HCEC 1CT (cell line): ENCODE results near the gene IL15.
"Not testable (repeated sequence)": the region's sequence is repeated elsewhere in the genome, so short reads cannot be mapped to it uniquely, and the experiment has no call there.

ENCODE experiments used
- DNase-seq: peaks from one replicate; pipeline ENCODE4 v3.0.0-alpha.2; 2017

The IL15 gene

DNA sequence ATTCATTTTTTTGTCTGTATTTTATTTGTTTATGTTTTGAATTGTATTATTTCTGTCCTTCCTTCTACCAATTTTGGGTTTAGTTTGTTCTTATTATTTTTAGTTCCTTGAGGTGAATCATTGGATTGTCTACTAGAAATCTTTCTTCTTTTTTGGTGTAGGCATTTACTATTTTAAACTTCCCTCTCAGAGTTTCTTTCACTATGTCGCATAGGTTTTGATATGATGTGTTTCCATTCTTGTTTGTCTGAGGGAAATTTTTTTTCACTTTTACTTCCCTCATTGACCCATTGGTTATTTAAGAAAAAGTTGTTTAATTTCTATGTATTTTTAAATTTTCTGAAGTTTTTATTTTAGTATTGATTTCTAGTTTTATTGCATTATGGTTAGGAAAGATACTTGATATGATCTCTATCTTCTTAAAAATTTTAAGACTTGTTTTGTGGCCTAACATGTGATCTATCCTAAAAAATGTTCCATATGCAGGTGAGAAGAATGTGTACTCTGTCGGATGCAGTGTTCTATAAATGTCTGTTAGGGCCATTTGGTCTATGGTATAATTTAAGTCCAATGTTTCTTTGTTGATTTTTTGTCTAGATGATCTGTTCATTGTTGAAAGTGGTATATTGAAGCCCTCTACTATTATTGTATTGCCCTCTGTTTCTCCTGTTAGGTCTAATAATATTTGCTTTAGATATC is 68.8 kb downstream of the IL15 start:
- no peak for DNase-seq

- DNase-seq = no peak
Measured at GRCh38 chr4:141705747-141706377, 69.5 kb downstream of the IL15 start.

- no peak for DNase-seq
Measured at GRCh38 chr4:141706445-141706844, 70.1 kb downstream of the IL15 start.

GRCh38 chr4:141711211-141711610 is 74.8 kb downstream of the IL15 start:
- DNase-seq = peak; percentile 39

- no peak for DNase-seq
Measured at GRCh38 chr4:141713185-141713584, 76.8 kb downstream of the IL15 start.

GRCh38 chr4:141713771-141714445 is 77.5 kb downstream of the IL15 start:
- DNase-seq = peak; percentile 58

DNA sequence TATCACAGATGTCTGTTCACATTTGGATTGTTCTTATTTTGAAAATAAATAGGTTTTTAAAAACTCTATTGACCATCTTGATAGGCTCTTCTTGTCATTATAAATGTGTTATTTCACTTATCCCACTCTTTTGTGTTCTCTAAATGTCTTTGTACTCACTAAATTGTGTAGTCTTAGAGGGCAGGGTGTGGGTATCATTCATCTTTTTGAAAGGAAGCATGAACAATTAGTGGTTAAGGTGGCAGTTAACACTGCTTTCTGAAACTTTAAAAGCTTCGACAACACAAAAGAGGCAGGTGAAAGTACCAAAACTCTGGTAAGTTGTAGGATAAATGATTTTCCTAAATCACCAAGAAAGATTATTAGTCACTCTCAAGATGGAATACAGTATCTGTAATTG is 83.2 kb downstream of the IL15 start:
- DNase-seq = no peak

DNA sequence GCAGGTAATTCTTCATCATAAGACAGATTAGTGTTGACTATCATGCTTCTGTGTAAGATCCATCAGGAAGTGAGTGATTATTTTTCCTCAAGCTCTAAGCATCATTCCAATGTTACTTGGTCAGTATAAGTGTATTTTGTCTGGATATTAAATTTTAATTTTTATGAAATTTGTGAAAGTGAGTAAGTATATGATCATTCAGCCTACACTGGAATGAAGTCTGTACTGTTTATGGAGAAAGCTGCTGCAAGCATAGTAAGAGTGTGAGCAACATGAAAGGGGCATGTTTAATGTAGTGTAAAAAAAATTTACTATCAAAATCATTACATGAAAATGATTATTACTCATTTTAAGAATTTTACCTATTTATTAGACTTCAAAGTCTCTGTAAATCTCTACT is 84.8 kb downstream of the IL15 start:
- peak; percentile 9 for DNase-seq

DNA sequence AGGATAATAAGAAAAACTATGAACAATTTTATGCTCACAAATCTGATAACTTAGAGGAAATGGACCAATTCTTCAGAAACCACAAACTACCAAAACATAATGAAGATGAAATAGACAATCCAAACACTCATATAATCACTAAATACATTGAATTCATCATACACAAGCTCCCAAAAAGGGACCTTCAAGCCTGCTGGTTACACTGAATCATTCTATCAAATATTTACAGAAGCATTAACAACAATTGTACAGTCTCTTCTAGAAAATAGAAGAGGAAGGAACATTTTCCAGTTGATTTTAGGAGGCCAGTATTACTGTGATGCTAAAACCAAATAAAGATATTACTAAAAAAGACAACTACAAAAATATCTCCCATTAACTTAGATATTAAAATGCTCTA is 88.3 kb downstream of the IL15 start:
- DNase-seq = no peak

- no peak for DNase-seq
Measured at GRCh38 chr4:141727420-141727819, 91.0 kb downstream of the IL15 start.

GRCh38 chr4:141730805-141731204 is 94.4 kb downstream of the IL15 start:
- DNase-seq = peak; percentile 2

- DNase-seq = no peak
Measured at GRCh38 chr4:141731481-141731880, 95.1 kb downstream of the IL15 start.

DNA sequence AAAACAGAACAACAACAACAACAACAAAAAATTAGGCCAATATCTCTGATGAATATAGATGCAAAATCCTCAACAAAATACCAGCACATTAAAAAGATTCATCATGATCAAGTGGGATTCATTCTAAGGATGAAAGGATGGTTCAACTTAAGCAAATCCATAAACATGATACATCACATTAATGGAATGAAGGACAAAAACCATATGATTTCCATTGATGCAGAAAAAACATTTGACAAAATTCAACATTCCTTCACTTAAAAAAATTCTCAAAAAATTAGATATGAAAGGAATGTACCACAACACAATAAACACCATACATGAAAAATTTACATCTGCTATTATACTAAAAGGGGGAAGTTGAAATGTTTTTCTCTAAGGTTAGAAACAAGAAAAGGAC is 103.3 kb downstream of the IL15 start:
- DNase-seq = no peak

- DNase-seq = no peak
Measured at GRCh38 chr4:141746026-141746425, 109.6 kb downstream of the IL15 start.

- not testable (repeated sequence) for DNase-seq
Measured at GRCh38 chr4:141751806-141752205, 115.4 kb downstream of the IL15 start.

DNA sequence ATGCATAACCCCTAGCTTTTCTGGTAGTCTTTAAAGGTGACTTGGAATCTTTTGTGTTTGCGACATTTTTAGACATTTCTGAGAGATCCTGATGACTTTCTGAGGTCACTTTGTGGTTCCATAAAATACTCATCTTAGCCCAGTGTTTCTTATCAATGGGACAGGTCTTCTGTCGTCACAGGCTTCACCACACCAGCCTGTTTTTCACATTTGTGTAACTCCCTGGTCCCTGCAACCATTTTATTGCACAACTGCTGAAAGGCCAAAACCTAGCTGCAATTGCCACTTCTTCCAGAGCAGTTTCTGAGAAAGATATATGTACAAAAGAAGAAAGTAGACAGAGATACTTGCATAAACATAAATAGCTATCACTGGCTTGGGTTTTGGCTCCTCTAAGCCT is 120.9 kb downstream of the IL15 start:
- no peak for DNase-seq

GRCh38 chr4:141759796-141760425 is 123.5 kb downstream of the IL15 start:
- DNase-seq = peak; percentile 1

DNA sequence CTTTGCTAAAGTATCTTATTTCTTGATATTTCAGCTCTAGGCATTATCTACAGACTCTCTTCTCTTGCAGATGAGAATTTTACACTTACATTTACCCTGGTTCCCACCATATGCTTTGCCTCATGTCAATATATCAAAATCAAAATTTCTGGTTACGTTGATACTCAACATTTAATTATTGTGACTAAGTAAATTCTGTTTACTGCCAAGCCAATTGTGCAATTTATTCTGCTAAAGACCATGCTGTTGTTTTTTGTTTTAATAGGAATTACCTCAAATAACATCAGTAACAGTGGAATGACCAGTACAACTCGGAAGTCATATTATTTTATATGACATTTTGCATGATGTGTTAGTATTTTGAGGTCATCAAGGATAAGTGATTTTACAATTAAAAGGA is 125.5 kb downstream of the IL15 start:
- DNase-seq = no peak

DNA sequence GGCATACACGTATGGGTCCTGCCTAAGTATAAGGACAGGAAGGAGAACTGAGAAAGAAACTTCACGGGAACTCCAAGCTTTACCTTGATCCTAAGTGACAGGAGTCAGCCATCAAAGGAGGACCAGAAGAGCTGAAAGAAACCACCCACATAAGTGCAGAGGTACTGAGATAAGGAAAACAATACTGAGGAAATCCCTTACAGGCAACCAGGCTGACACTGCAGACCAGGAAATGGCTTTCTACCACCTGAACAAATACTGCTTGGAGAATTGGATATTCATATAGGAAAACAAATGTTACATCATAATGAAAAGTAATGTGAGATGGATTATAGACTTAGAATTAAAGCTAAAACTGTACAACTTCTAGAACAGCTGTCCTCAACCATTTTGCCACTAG is 127.0 kb downstream of the IL15 start:
- no peak for DNase-seq

- DNase-seq = peak; percentile 75
Measured at GRCh38 chr4:141768954-141769353, 132.6 kb downstream of the IL15 start.

DNA sequence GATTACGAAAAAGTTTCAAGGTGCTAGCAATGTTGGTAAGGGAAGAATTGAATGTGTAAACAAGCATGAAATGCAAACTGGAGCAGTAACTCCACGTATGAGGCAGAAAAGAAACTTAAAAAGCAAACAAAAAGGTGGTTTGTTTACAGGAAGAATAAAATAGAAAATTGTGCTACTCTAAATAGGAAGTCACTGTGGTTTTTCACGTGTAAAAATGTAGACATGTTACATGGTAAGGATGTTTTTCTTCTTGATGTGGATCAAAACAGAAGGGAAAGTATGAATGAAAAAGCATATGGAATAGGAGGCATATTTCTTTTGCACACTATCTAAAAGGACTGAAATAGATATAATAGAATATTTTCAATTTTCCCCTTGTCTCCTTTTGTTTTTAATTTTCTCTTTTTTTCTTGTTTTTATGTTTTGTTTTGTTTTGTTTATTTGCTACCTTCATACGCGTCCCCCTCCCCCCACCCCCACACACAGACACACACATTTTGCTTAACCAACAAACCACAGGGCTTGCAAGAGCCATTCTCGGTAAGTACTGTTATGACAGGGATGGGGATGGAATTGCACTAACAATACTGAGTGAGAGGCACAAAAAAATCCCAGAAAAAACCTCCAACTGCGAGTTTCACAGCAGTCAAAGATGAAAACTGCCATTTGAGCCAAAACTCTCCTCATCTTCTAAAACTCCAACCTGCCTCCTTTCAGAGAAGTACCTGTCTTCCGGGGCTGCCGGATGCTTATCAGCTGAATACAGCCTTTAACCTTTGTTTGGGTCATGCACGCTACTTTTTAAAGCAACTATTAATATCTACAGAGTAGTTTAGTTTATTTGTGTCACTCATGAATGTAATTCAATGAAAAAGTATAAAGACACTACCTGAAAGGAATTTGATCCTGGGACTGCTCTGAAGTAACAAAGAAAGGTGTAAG is 135.8 kb downstream of the IL15 start:
- no peak for DNase-seq

DNA sequence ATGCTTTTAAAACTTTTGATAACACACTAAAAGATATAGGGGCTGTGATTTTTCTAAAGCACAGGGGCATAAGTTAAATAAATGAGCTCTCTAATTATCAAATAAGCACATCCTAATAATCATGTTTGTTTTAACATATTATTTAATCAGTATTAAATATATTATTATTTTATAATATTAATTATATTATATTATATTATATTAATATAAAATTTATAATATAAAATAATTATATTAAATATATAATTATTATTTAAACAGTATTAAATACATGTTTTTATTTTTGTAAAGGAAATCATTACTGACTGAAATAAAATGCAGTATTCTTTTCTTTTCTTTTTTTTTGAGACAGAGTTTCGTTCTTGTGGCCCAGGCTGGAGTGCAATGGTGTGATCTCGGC is 136.5 kb downstream of the IL15 start:
- DNase-seq = no peak

- DNase-seq = no peak
Measured at GRCh38 chr4:141782205-141782604, 145.8 kb downstream of the IL15 start.
